ENCODE results near the gene GNG7.

GRCh38 chr19:2578391-2578890, 124.1 kb downstream of the GNG7 start:
- no peak for TF ChIP-seq POLR2A (IDR thresholded peaks at IDR 0.05; ENCODE audit: low read depth, low read length)
- TF ChIP-seq TAF1 (IDR thresholded peaks at IDR 0.05; ENCODE audit: borderline replicate concordance, low read depth, low read length), result no peak
- TF ChIP-seq POLR2AphosphoS5 (IDR thresholded peaks at IDR 0.05; ENCODE audit: low read depth, low read length), result no peak
